Hepatocyte (in vitro differentiated cells): ENCODE results near the gene FBXL20.

ENCODE experiments used
- EZH2 ChIP-seq: fragments of 200-600 bp; sonication (generic); IDR thresholded peaks from 2 replicates; pipeline ENCODE4 v1.6.1; 2016; ENCODE audit warnings: antibody characterized with exemption, mild to moderate bottlenecking, borderline replicate concordance
- EZH2phosphoT487 ChIP-seq: fragments of 200-600 bp; sonication (generic); IDR thresholded peaks from one replicate; pipeline ENCODE4 v1.6.1; 2018; ENCODE audit warnings: antibody characterized with exemption, mild to moderate bottlenecking, low read depth, moderate library complexity; ENCODE audit not compliant: unreplicated experiment, severe bottlenecking
- TF ChIP-seq, protein P1 (sequence below): fragments of 200-600 bp; sonication (generic); IDR thresholded peaks from 2 replicates; pipeline ENCODE4 v1.5.1; 2016; ENCODE audit warnings: antibody characterized with exemption, mild to moderate bottlenecking; ENCODE audit not compliant: poor library complexity

GRCh38 chr17:39261286-39261685 is 140.1 kb downstream of the FBXL20 start:
- TF ChIP-seq, protein P1, sequence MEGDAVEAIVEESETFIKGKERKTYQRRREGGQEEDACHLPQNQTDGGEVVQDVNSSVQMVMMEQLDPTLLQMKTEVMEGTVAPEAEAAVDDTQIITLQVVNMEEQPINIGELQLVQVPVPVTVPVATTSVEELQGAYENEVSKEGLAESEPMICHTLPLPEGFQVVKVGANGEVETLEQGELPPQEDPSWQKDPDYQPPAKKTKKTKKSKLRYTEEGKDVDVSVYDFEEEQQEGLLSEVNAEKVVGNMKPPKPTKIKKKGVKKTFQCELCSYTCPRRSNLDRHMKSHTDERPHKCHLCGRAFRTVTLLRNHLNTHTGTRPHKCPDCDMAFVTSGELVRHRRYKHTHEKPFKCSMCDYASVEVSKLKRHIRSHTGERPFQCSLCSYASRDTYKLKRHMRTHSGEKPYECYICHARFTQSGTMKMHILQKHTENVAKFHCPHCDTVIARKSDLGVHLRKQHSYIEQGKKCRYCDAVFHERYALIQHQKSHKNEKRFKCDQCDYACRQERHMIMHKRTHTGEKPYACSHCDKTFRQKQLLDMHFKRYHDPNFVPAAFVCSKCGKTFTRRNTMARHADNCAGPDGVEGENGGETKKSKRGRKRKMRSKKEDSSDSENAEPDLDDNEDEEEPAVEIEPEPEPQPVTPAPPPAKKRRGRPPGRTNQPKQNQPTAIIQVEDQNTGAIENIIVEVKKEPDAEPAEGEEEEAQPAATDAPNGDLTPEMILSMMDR, result no peak
- TF ChIP-seq EZH2phosphoT487 (no peak), EZH2 (no peak)
